ENCODE measurements around the gene POLD3.
"Not testable (repeated sequence)": the region's sequence is repeated elsewhere in the genome, so short reads cannot be mapped to it uniquely, and the experiment has no call there.

The POLD3 gene

GRCh38 chr11:74638869-74639268 lies 46.5 kb downstream of the POLD3 start:
- no peak for DNase-seq (ENCODE audit: low read depth)

GRCh38 chr11:74639533-74639932 lies 47.2 kb downstream of the POLD3 start:
- DNase-seq (ENCODE audit: low read depth) = no peak

GRCh38 chr11:74641289-74641688 lies 48.9 kb downstream of the POLD3 start:
- DNase-seq (ENCODE audit: low read depth) = no peak

- DNase-seq (ENCODE audit: low read depth) = peak; percentile 87
Measured at GRCh38 chr11:74641905-74642304, 49.5 kb downstream of the POLD3 start.

- no peak for DNase-seq (ENCODE audit: low read depth)
Measured at GRCh38 chr11:74642912-74643311, 50.5 kb downstream of the POLD3 start.

GRCh38 chr11:74644081-74644480 lies 51.7 kb downstream of the POLD3 start:
- no peak for DNase-seq (ENCODE audit: low read depth)

GRCh38 chr11:74646215-74646614 lies 53.8 kb downstream of the POLD3 start:
- no peak for DNase-seq (ENCODE audit: low read depth)

GRCh38 chr11:74646954-74647353 lies 54.6 kb downstream of the POLD3 start:
- no peak for DNase-seq (ENCODE audit: low read depth)

GRCh38 chr11:74647404-74647803 lies 55.0 kb downstream of the POLD3 start:
- DNase-seq (ENCODE audit: low read depth) = peak; percentile 31

GRCh38 chr11:74647831-74648230 lies 55.4 kb downstream of the POLD3 start:
- DNase-seq (ENCODE audit: low read depth) = no peak

GRCh38 chr11:74648894-74649293 lies 56.5 kb downstream of the POLD3 start:
- no peak for DNase-seq (ENCODE audit: low read depth)

- peak; percentile 87 for DNase-seq (ENCODE audit: low read depth)
Measured at GRCh38 chr11:74650498-74650897, 58.1 kb downstream of the POLD3 start.

GRCh38 chr11:74654976-74655375 lies 62.6 kb downstream of the POLD3 start:
- no peak for DNase-seq (ENCODE audit: low read depth)

GRCh38 chr11:74659124-74659523 lies 66.7 kb downstream of the POLD3 start:
- DNase-seq (ENCODE audit: low read depth) = not testable (repeated sequence)

GRCh38 chr11:74662487-74663103 lies 70.2 kb downstream of the POLD3 start:
- no peak for DNase-seq (ENCODE audit: low read depth)

- DNase-seq (ENCODE audit: low read depth) = no peak
Measured at GRCh38 chr11:74663315-74663714, 70.9 kb downstream of the POLD3 start.

GRCh38 chr11:74669211-74670160 lies 77.1 kb downstream of the POLD3 start:
- no peak for DNase-seq (ENCODE audit: low read depth)

GRCh38 chr11:74670171-74670570 lies 77.8 kb downstream of the POLD3 start:
- no peak for DNase-seq (ENCODE audit: low read depth)

GRCh38 chr11:74671520-74672196 lies 79.3 kb downstream of the POLD3 start:
- DNase-seq (ENCODE audit: low read depth) = peak; percentile 77

- no peak for DNase-seq (ENCODE audit: low read depth)
Measured at GRCh38 chr11:74672332-74672955, 80.1 kb downstream of the POLD3 start.

GRCh38 chr11:74672956-74673692 lies 80.7 kb downstream of the POLD3 start:
- DNase-seq (ENCODE audit: low read depth) = peak; percentile 97

All from fibroblast of gingiva (primary cell).